Bronchial epithelial cell (primary cell): ENCODE results near the gene ALAS1. TPM values are rescaled to one million over a fixed set of nuclear protein-coding genes. Genes with fewer than 3 reads are reported as not detected.

Source experiments
- DNase-seq: peaks from one replicate; pipeline ENCODE4 v3.0.0-alpha.2; 2010; ENCODE audit warnings: low read depth
- FAIRE-seq: peaks from 2 replicates; lab custom pipeline; 2011; peaks lifted over from hg19 to GRCh38; lab: Jason Lieb, UNC
- H3K27me3 ChIP-seq: 2 replicates; pipeline ENCODE4 v1.5.1; 2011; ENCODE audit warnings: low read length; ENCODE audit not compliant: control insufficient read depth, insufficient read depth
- H3K36me3 ChIP-seq: 2 replicates; pipeline ENCODE4 v1.5.1; 2011; ENCODE audit warnings: low read length; ENCODE audit not compliant: control insufficient read depth, insufficient read depth
- H3K4me3 ChIP-seq: 2 replicates; pipeline ENCODE4 v1.5.1; 2011; ENCODE audit warnings: mild to moderate bottlenecking, low read depth, low read length, control low read depth
- total RNA-seq: library from RNA; depleted of rRNA; stranded (reverse); fragments of >200 nt; gene quantifications from 2 replicates; pipeline ENCODE4 v1.2.1, GENCODE V29; 2014
- TF ChIP-seq, protein P1 (sequence below): IDR thresholded peaks from 2 replicates; pipeline ENCODE4 v1.5.1; 2011; ENCODE audit warnings: mild to moderate bottlenecking, moderate library complexity, low read length, control low read depth, inconsistent platforms; ENCODE audit not compliant: insufficient read depth, severe bottlenecking

ALAS1 gene
- total RNA-seq, 1 donor from 2014 or later: 32.1 TPM

DNA sequence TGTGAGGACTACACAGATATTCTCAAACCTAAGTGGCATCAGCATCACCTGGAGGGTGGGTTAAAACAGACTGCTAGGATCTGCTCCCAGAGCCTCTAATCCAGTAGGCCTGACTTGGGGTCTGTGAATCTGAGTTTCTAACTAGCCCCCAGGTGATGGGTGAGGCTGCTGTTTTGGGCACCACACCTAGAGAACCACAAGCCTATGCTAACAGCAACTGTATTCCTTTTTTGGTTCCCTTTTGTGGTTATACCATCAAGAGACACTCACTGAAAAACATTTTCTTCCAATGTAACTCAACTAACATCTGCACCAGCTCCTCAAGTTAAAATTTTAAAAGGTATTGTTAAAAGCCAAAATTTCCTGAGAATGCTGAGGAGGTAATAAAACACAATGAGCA lies 64.5 kb downstream of the ALAS1 start:
- TF ChIP-seq, protein P1, sequence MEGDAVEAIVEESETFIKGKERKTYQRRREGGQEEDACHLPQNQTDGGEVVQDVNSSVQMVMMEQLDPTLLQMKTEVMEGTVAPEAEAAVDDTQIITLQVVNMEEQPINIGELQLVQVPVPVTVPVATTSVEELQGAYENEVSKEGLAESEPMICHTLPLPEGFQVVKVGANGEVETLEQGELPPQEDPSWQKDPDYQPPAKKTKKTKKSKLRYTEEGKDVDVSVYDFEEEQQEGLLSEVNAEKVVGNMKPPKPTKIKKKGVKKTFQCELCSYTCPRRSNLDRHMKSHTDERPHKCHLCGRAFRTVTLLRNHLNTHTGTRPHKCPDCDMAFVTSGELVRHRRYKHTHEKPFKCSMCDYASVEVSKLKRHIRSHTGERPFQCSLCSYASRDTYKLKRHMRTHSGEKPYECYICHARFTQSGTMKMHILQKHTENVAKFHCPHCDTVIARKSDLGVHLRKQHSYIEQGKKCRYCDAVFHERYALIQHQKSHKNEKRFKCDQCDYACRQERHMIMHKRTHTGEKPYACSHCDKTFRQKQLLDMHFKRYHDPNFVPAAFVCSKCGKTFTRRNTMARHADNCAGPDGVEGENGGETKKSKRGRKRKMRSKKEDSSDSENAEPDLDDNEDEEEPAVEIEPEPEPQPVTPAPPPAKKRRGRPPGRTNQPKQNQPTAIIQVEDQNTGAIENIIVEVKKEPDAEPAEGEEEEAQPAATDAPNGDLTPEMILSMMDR: no peak
- Histone ChIP-seq H3K36me3 (peaks cover 32% of the 10 kb centered on the region), H3K27me3 (no peaks in the 10 kb centered on the region), H3K4me3 (no peak overlapping the region)
- no peak for DNase-seq
- no peak for FAIRE-seq

Other genes starting within 250 kb of the ALAS1 start
- gene GPR62, start 242.8 kb upstream of the ALAS1 start, total RNA-seq: not detected in 2 replicates
- gene PCBP4, start 230.7 kb upstream of the ALAS1 start, total RNA-seq: 15.3 and 25.0 TPM in 2 replicates
- 17.7 and 18.4 TPM in 2 replicates for gene ABHD14B, start 224.1 kb upstream of the ALAS1 start, total RNA-seq
- 0.79 and 2.3 TPM in 2 replicates for gene ABHD14A, start 223.1 kb upstream of the ALAS1 start, total RNA-seq
- 69.2 and 81.3 TPM in 2 replicates for gene ACY1, start 214.6 kb upstream of the ALAS1 start, total RNA-seq
- 1,196 and 1,940 TPM in 2 replicates for gene RPL29, start 202.3 kb upstream of the ALAS1 start, total RNA-seq
- gene DUSP7, start 141.6 kb upstream of the ALAS1 start, total RNA-seq: 38.2 and 42.4 TPM in 2 replicates
- 1.8 and 3.3 TPM in 2 replicates for gene POC1A, start 43.7 kb upstream of the ALAS1 start, total RNA-seq
- gene TLR9, start 27.5 kb downstream of the ALAS1 start, total RNA-seq: not detected in 2 replicates
- gene TWF2, start 41.0 kb downstream of the ALAS1 start, total RNA-seq: 47.6 and 57.7 TPM in 2 replicates
- 2.0 and 2.6 TPM in 2 replicates for gene PPM1M, start 47.6 kb downstream of the ALAS1 start, total RNA-seq
- 61.3 and 67.7 TPM in 2 replicates for gene WDR82, start 80.5 kb downstream of the ALAS1 start, total RNA-seq
- 9.2 and 10.8 TPM in 2 replicates for gene GLYCTK, start 89.7 kb downstream of the ALAS1 start, total RNA-seq
- gene DNAH1, start 118.2 kb downstream of the ALAS1 start, total RNA-seq: 0.79 and 1.2 TPM in 2 replicates
- gene BAP1, start 211.8 kb downstream of the ALAS1 start, total RNA-seq: 54.2 and 70.0 TPM in 2 replicates
- gene PHF7, start 212.5 kb downstream of the ALAS1 start, total RNA-seq: 5.3 and 9.0 TPM in 2 replicates
- gene SEMA3G, start 246.9 kb downstream of the ALAS1 start, total RNA-seq: under 0.01 and 0.13 TPM in 2 replicates